Activated CD4-positive, alpha-beta T cell treated with anti-CD3 and anti-CD28 coated beads for 1 hour (primary cell): ENCODE results near the gene MED16.
A peak's percentile ranks its signal among the peaks of the same experiment; 100 is the strongest.

ENCODE experiments used
- DNase-seq: peaks from one replicate; pipeline ENCODE4 v3.0.0-alpha.2; 2020

Gene MED16

GRCh38 chr19:892894-893689, at the start of gene MED16, which contains the start of gene RNU6-9:
Gene MED16, minus strand, starts transcription at chr19:893187. Its CDS starts 2,056 bp downstream, at chr19:891131.
Gene RNU6-9, plus strand, starts transcription at chr19:893484.
- DNase-seq = peak; percentile 84

DNA sequence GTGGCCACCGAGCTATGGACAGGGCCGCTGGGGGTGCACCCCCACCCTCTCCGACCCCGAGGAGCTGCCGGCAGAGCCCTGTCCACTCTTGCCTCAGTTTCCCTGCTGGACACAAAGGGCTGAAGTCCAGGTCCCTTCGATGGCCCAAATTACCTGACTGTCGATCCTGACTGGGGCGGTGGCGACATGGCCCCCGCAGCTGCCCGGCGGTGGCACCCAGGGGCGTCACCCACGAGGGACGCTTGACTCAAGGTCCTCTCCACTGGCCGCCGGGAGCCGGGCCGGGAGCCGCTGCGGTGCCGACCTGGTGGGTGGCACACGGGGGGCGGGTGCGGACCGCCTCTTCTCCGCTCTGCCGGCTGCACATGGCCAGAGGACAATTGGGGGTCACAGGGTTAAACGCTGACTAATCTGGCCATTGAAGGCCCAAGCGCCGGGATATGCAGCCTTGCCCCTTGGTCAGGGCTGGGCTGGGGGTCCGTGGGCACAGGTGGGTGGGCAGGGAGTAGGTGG, 49.2 kb upstream of the MED16 start:
- DNase-seq = no peak

GRCh38 chr19:941292-942132, 48.5 kb upstream of the MED16 start:
- DNase-seq = no peak

DNA sequence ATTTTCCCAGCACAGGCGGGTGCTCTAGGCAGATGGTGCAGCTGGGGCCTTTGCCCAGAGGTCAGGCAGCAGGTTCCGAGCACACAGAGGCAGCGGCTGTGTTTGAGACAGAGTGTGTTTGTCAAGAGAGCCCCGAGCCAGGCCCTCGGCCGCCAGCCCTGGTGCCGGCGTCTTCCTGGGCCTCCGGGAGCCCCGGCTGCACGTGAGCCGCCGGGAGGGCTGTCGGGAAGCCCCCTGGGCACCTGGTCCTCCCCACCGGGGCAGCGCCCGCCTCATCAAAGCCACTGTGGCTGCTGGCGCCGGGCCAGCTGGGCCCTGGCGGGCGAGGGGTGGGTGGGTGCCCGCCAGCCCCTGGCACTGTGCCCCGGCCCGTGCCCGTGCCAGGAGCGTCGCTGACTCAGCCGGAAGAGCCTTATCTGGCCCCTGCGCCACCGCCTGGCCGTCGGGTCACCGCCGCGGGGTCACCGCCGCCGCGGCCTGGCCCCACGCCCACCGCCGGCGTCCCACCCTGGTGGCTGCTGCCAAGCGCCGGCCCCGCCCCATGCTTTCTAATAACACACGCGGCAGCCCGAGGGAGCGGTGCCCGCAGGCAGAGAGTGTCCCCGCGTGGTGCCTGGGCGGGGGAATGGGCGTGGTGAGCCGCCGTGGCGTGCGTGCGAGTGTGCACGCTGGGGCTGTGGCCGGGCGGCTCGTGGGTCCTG, 47.8 kb upstream of the MED16 start:
- peak; percentile 55 for DNase-seq

DNA sequence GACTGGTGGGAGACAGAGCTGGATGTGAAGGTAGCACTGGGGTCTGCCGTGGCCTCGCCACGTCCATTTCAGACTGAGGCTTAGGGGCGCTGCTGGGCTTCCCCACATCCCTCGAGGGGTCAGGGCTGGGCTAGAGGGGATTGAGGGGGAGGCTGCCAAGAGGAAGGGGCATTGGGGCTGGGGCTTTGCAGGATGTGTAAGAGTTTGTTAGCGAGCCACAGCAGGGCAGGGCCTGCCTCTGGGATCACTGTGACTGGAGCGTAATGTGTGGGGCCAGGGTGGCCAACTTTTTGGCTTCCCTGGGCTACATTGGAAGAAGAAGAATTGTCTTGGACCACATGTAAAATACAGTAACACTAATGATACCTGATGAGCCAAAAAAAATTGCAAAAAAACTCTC, 46.9 kb upstream of the MED16 start:
- DNase-seq = no peak

- no peak for DNase-seq
These were observed 46.5 kb upstream of the MED16 start for GRCh38 chr19:939439-939838.

GRCh38 chr19:938233-938923, 45.4 kb upstream of the MED16 start:
- no peak for DNase-seq

- DNase-seq = no peak
These were observed 44.3 kb upstream of the MED16 start for GRCh38 chr19:937259-937694.

- no peak for DNase-seq
These were observed 43.2 kb upstream of the MED16 start for GRCh38 chr19:936175-936546.

DNA sequence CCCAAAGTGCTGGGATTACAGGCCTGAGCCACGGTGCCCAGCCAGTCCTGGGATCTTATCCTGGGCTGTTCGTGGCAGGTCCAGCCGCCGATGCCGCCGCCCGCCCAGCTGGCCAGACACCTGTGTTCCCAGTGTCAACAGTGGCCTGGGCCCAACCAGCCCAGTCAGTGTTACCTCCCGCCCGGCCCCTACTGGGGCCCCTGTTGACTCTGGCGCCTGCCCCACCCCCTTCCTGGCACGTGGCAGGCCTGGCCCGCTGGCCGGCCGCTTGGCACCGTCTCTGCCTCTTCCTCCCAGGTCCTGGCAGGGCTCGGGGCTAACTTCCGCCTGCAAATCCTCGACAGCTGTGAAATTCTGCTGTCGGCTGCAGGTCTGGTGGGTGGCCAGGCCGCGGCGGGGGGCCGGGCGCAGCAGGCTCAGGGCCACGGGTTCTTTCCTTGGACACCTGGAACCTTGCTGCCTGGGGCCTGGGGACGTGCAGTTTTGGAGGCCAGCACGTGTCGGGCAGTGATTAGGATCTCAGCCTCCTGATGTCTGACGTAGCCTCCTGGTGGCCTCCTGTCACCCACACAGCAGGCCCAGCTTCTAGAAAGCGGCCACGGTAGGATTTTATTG, 42.0 kb upstream of the MED16 start:
- DNase-seq = no peak

- no peak for DNase-seq
These were observed 41.3 kb upstream of the MED16 start for GRCh38 chr19:934197-934840.

GRCh38 chr19:933553-933882, 40.5 kb upstream of the MED16 start:
- DNase-seq = no peak

GRCh38 chr19:932648-933552, 39.9 kb upstream of the MED16 start:
- no peak for DNase-seq

GRCh38 chr19:931860-932647, 39.1 kb upstream of the MED16 start:
- DNase-seq = no peak

DNA sequence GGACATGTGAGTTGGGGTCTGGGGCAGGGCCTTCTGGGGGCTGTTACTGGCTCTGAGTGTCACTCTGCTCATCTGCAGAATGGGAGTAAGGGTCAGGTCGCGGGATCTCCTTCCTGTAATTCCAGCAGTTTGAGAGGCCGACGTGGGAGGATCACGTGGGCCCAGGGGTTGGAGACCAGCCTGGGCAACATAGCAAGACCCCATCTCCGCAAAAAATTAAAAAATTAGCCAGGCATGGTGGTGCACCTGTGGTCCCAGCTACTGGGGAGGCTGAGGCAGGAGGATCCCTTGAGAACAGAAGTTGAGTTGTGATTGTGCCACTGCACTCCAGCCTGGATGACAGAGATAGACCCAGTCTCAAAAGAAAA, 36.9 kb upstream of the MED16 start:
- no peak for DNase-seq

DNA sequence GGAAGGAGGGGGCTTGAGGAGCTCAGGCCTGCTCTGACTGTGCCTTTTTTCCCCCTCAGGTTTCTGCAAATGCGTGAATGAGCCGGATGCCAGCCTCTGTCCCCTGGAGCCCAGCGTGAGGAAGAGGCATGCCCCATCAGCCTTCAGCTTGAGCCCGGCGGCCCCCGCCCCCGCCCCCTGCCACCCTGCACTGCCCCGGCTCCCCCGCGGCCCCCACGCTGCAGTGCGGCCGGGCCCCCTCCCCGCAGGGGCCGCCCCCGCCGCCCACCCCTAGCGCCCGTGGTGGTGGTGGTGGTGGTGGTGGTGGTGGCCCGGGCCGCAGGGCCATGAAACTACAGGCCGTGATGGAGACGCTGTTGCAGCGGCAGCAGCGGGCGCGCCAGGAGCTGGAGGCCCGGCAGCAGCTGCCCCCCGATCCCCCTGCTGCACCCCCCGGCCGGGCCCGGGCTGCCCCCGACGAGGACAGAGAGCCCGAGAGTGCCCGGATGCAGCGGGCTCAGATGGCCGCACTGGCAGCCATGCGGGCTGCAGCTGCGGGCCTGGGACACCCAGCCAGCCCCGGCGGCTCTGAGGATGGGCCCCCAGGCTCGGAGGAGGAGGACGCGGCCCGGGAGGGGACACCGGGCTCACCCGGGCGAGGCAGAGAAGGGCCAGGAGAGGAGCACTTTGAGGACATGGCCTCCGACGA, 36.4 kb upstream of the MED16 start:
- DNase-seq = no peak

DNA sequence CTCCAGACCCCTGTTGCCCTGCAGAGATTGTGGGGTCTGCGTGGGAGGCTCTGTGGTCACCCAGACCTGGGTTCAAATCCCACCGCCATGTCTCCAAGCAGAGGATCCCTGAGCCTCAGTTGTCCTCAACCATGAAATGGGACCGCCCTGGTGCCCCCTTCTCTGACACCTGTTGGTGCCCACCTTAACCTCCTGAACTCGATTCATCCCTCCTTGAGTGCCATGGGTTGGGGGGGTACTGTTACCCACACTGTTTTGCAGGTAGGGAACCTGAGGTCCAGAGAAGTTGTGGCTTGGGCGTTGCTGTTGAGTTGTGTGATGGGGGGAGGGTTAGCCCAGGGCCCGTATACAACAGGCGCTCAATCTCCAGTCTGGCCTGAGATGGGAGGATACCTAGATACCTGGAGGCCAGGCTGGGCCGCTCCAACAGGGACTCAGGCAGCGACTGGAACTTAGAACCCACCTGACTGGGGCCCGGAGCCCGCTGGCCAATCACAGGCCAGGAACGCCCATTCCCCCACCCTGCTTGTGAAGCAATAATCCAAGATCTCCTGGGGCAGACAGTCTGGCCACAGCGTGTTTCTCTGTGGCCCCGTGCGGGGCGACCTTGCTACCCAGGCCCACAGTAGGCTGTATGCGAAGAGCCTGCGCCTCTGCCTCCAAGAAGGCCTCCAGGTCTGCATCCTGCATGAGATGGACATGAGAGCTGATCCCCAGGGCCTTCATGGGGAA, 35.6 kb upstream of the MED16 start:
- DNase-seq = no peak

DNA sequence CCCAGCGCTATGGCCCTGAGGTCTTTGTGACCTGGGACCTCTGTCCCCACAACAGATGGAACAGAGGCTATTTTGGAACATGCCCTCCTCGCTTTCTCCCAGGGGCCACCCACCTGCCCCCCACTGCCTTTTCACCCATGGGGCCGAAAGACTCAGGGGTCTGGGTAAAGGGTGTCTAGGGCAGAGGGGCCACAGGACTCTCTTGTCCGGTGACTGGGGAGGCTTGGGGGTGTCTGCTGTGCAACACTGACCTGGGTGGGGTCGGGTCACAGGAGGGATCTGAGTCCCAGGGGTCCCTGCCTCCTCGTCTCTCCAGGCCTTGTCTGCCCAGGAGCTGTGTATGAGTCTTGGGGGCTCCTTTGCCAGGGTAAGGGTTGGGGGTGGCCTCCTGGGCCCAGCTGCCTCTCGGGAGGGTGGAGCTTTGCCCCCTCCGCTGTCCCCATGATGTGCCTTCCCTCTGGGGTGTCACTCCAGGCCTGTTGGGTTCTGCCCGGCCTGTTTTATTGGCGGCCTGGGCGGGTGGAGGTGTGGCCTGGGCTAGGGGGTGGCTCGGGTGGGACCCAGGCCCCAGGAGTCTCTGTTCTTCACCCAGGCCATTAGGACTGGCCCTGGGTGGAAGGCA, 34.9 kb upstream of the MED16 start:
- no peak for DNase-seq
